ENCODE results near the gene SSBP3.

GRCh38 chr1:54186056-54186455, 220.1 kb downstream of the SSBP3 start:
- TF ChIP-seq CAMTA2 (CRISPR knock-in tag; IDR thresholded peaks at IDR 0.05; ENCODE audit: borderline replicate concordance): no peak
- TF ChIP-seq, protein P1, sequence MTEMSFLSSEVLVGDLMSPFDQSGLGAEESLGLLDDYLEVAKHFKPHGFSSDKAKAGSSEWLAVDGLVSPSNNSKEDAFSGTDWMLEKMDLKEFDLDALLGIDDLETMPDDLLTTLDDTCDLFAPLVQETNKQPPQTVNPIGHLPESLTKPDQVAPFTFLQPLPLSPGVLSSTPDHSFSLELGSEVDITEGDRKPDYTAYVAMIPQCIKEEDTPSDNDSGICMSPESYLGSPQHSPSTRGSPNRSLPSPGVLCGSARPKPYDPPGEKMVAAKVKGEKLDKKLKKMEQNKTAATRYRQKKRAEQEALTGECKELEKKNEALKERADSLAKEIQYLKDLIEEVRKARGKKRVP (CRISPR knock-in tag; IDR thresholded peaks at IDR 0.05): no peak
- TF ChIP-seq MXI1 (IDR thresholded peaks at IDR 0.05; ENCODE audit: borderline replicate concordance, low read depth, low read length): no peak
- no peak for TF ChIP-seq SAFB2 (CRISPR knock-in tag; IDR thresholded peaks at IDR 0.05; ENCODE audit: borderline replicate concordance, low read depth)
- no peak for TF ChIP-seq PCBP1 (IDR thresholded peaks at IDR 0.05; ENCODE audit: borderline replicate concordance, low read depth, low read length)
- TF ChIP-seq HDAC2 (CRISPR knock-in tag; IDR thresholded peaks at IDR 0.05): no peak
